ENCODE results near the gene SENP8. TPM values are rescaled to one million over a fixed set of nuclear protein-coding genes. Genes with fewer than 3 reads are reported as not detected.

Gene SENP8
- total and polyA plus RNA-seq, 2 of the 13 experiments (the other 11 are each of a cell fraction or from before 2014, with no cell fraction given): 2.7 to 3.0 TPM

DNA sequence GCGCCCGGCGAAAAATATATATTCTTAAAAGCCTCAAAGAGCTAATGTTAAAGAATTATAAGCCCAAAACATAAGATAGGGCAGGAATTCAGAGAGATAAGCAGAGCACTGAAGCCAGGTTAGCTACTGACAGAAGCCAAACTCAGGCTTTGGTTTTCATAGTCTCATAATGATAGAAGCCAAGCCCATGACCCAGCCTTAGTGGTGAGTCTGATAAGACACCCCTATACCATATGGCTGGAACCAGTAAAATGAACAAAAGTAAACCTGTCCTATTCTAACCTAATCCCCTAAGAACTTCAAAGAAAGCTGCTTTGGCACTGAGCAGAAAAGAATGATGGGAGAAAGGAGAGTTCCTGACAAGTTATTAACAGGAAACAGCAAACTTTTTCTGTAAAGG lies 26.2 kb upstream of the SENP8 start:
- no peak overlapping the region for H3K9ac ChIP-seq (ENCODE audit: insufficient read depth, low read depth, low read length)
- no peaks in the 10 kb centered on the region for H3K9me3 ChIP-seq (ENCODE audit: low read length)
- no peak for TF ChIP-seq CHD2 (IDR thresholded peaks at IDR 0.05; ENCODE audit: low read depth, low read length)
- TF ChIP-seq, protein P1, sequence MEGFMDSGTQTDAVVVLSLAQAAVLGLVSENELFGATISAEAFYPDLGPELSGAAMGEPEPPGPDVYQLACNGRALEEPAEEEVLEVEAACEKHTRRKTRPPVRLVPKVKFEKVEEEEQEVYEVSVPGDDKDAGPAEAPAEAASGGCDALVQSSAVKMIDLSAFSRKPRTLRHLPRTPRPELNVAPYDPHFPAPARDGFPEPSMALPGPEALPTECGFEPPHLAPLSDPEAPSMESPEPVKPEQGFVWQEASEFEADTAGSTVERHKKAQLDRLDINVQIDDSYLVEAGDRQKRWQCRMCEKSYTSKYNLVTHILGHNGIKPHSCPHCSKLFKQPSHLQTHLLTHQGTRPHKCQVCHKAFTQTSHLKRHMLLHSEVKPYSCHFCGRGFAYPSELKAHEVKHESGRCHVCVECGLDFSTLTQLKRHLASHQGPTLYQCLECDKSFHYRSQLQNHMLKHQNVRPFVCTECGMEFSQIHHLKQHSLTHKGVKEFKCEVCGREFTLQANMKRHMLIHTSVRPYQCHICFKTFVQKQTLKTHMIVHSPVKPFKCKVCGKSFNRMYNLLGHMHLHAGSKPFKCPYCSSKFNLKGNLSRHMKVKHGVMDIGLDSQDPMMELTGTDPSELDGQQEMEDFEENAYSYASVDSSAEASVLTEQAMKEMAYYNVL (CRISPR knock-in tag; IDR thresholded peaks at IDR 0.05; ENCODE audit: borderline replicate concordance): no peak
- TF ChIP-seq MAZ (IDR thresholded peaks at IDR 0.05; ENCODE audit: borderline replicate concordance, low read depth, low read length): no peak
- TF ChIP-seq MAZ (CRISPR knock-in tag; IDR thresholded peaks at IDR 0.05; ENCODE audit: low read depth): no peak
- TF ChIP-seq, protein P2, sequence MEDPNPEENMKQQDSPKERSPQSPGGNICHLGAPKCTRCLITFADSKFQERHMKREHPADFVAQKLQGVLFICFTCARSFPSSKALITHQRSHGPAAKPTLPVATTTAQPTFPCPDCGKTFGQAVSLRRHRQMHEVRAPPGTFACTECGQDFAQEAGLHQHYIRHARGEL (CRISPR knock-in tag; IDR thresholded peaks at IDR 0.05): no peak
- TF ChIP-seq, protein P3, sequence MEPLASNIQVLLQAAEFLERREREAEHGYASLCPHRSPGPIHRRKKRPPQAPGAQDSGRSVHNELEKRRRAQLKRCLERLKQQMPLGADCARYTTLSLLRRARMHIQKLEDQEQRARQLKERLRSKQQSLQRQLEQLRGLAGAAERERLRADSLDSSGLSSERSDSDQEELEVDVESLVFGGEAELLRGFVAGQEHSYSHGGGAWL (CRISPR knock-in tag; IDR thresholded peaks at IDR 0.05): no peak
- TF ChIP-seq ZNF512 (CRISPR knock-in tag; IDR thresholded peaks at IDR 0.05): no peak
- no peak for TF ChIP-seq RELA (CRISPR knock-in tag; IDR thresholded peaks at IDR 0.05)
- TF ChIP-seq REXO4 (CRISPR knock-in tag; IDR thresholded peaks at IDR 0.05; ENCODE audit: borderline replicate concordance): no peak
- no peak for TF ChIP-seq TOE1 (CRISPR knock-in tag; IDR thresholded peaks at IDR 0.05)
- TF ChIP-seq USF2 (IDR thresholded peaks at IDR 0.05; ENCODE audit: low read depth, low read length): no peak
- no peak for TF ChIP-seq USF2 (CRISPR knock-in tag; IDR thresholded peaks at IDR 0.05; ENCODE audit: borderline replicate concordance)
- no peak for TF ChIP-seq KDM5A (IDR thresholded peaks at IDR 0.05; ENCODE audit: borderline replicate concordance, low read length)
- TF ChIP-seq NFIC (IDR thresholded peaks at IDR 0.05; ENCODE audit: low read length): no peak
- TF ChIP-seq PAF1 (CRISPR knock-in tag; IDR thresholded peaks at IDR 0.05): no peak
- H2AFZ ChIP-seq (ENCODE audit: low read length): no peak overlapping the region
- ChIA-PET CTCF (ENCODE audit: low intra/inter-chr PET ratio, low total read pairs) (no interaction called here), POLR2A (no interaction called here)
- no peaks in the 10 kb centered on the region for H3K4me1 ChIP-seq (ENCODE audit: insufficient read depth, low read length)
- no peak for FAIRE-seq
- no peaks in the 10 kb centered on the region for H3K79me2 ChIP-seq (ENCODE audit: insufficient read depth, low read length)
- BruUV-seq (replicated peaks): no TSS peak
- H3K4me3 ChIP-seq (replicated peaks in 1 of 3; ENCODE audit: insufficient read depth in 1 of 3, low read depth in 2 of 3, low read length in 3 of 3): no peak overlapping the region
- intact Hi-C loops (cut with micrococcal nuclease; ENCODE audit: unreplicated experiment): no loop called here
- no peaks in the 10 kb centered on the region for H3K27me3 ChIP-seq (ENCODE audit: control insufficient read depth in 1 of 2, insufficient read depth in 2 of 2, low read length in 2 of 2)
- in situ Hi-C loops (cut with HindIII; ENCODE audit: extremely low pct_ligation_motif_present, low pct_unique_long_range_greater_than_20kb): no loop called here
- no peaks in the 10 kb centered on the region for H4K20me1 ChIP-seq (ENCODE audit: insufficient read depth, low read length)
- no peak overlapping the region for H3K4me2 ChIP-seq (ENCODE audit: low read depth, low read length)
- no peak for DNase-seq (ENCODE audit: low spot score)
- ATAC-seq: no peak
- WGBS (ENCODE audit: low lambda C conversion rate): 97% methylated on average over 3 of the region's 3 CpGs
- H3K36me3 ChIP-seq (replicated peaks in 1 of 2; ENCODE audit: control insufficient read depth in 1 of 2, insufficient read depth in 2 of 2, low read length in 2 of 2): no peaks in the 10 kb centered on the region
- H3K27ac ChIP-seq (ENCODE audit: extremely low read length, insufficient read depth, low read length): no peak overlapping the region

All from HepG2 (cell line).